Measurements from ENCODE around the gene ABCB10.

- no peak for TF ChIP-seq CTCF (IDR thresholded peaks at IDR 0.05)
- no peak for TF ChIP-seq POLR2A (IDR thresholded peaks at IDR 0.05)
These were observed 1.2 kb downstream of the ABCB10 start for GRCh38 chr1:229557200-229557850.

Data from Peyer's patch (tissue), 4 donors.